ENCODE data around the gene LRRTM3.

The LRRTM3 gene

DNA sequence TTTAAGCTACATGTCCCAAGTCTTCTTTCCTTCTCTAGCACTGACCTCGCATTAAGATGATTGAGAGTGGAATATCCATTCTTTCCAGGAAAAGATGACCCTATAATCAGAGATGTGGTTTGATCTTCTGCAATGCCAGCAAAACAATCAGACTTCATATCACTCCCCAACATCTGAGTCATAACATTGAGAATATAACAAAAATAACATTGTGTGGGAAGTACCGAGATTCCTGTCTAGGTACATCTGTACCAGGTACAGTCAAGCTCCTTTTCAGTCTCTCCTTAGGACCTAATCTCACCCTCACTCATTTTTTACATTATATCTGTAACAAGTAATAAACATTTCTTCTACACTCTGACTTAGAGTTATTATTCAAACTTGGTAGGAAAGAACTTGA, 201.6 kb downstream of the LRRTM3 start:
- DNase-seq (no peak), ATAC-seq (ENCODE audit: insufficient read depth, low read depth) (no peak)
- H2AFZ ChIP-seq (ENCODE audit: low read depth, low read length): no peak overlapping the region
- H3K4me1 ChIP-seq (ENCODE audit: insufficient read depth, low read length): no peaks in the 10 kb centered on the region
- H4K20me1 ChIP-seq (ENCODE audit: insufficient read depth, low read length): no peaks in the 10 kb centered on the region
- no peak overlapping the region for H3K9ac ChIP-seq (ENCODE audit: low read depth, low read length)
- H3K4me3 ChIP-seq (ENCODE audit: low read depth in 1 of 2, low read length in 2 of 2): no peak overlapping the region
- H3K36me3 ChIP-seq (ENCODE audit: insufficient read depth, low read length): no peaks in the 10 kb centered on the region
- no peak overlapping the region for H3K4me2 ChIP-seq (ENCODE audit: insufficient read depth, low read length)
- TF ChIP-seq, protein P1, sequence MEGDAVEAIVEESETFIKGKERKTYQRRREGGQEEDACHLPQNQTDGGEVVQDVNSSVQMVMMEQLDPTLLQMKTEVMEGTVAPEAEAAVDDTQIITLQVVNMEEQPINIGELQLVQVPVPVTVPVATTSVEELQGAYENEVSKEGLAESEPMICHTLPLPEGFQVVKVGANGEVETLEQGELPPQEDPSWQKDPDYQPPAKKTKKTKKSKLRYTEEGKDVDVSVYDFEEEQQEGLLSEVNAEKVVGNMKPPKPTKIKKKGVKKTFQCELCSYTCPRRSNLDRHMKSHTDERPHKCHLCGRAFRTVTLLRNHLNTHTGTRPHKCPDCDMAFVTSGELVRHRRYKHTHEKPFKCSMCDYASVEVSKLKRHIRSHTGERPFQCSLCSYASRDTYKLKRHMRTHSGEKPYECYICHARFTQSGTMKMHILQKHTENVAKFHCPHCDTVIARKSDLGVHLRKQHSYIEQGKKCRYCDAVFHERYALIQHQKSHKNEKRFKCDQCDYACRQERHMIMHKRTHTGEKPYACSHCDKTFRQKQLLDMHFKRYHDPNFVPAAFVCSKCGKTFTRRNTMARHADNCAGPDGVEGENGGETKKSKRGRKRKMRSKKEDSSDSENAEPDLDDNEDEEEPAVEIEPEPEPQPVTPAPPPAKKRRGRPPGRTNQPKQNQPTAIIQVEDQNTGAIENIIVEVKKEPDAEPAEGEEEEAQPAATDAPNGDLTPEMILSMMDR (IDR thresholded peaks at IDR 0.05; ENCODE audit: borderline replicate concordance, extremely low read depth, low read length, poor library complexity, severe bottlenecking): no peak
- no peak for TF ChIP-seq EZH2 (IDR thresholded peaks at IDR 0.05; ENCODE audit: borderline replicate concordance, low read depth, low read length, severe bottlenecking)
- H3K79me2 ChIP-seq (ENCODE audit: insufficient read depth, low read length): no peaks in the 10 kb centered on the region
- no peak overlapping the region for H3K27ac ChIP-seq (ENCODE audit: low read length)
- no peaks in the 10 kb centered on the region for H3K9me3 ChIP-seq (ENCODE audit: insufficient read depth, low read length, severe bottlenecking)
- H3K27me3 ChIP-seq (ENCODE audit: insufficient read depth, low read length, poor library complexity): no peaks in the 10 kb centered on the region

DNA sequence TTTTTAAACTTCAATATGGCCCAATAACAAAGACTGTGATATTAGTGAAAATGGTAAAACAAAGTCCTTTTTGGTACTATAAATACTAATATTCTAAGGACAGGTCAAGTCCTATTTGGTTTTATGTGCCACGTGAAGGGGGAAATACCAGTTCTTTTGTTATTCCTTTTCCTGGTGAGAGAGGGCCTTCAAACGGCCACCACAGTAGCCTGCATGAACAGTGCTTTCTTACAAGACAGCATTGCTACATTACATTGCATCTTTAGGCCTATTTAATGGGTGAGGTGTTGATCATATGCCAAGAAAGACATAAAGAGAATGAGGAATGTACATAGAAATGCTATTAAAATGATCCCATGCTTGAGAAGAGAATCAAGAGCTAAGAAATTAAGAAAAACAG, 214.8 kb downstream of the LRRTM3 start:
- DNase-seq: no peak
- Histone ChIP-seq H3K9ac (ENCODE audit: low read depth, low read length) (no peak overlapping the region), H3K79me2 (ENCODE audit: insufficient read depth, low read length) (no peaks in the 10 kb centered on the region), H3K9me3 (ENCODE audit: insufficient read depth, low read length, severe bottlenecking) (no peaks in the 10 kb centered on the region), H3K27me3 (ENCODE audit: insufficient read depth, low read length, poor library complexity) (no peaks in the 10 kb centered on the region), H3K27ac (ENCODE audit: low read length) (no peak overlapping the region), H2AFZ (ENCODE audit: low read depth, low read length) (no peak overlapping the region), H4K20me1 (ENCODE audit: insufficient read depth, low read length) (no peaks in the 10 kb centered on the region), H3K4me3 (ENCODE audit: low read depth in 1 of 2, low read length in 2 of 2) (no peak overlapping the region), H3K4me1 (ENCODE audit: insufficient read depth, low read length) (no peaks in the 10 kb centered on the region), H3K4me2 (ENCODE audit: insufficient read depth, low read length) (no peak overlapping the region), H3K36me3 (ENCODE audit: insufficient read depth, low read length) (no peaks in the 10 kb centered on the region)
- TF ChIP-seq EZH2 (IDR thresholded peaks at IDR 0.05; ENCODE audit: borderline replicate concordance, low read depth, low read length, severe bottlenecking): no peak
- TF ChIP-seq, protein P1 (IDR thresholded peaks at IDR 0.05; ENCODE audit: borderline replicate concordance, extremely low read depth, low read length, poor library complexity, severe bottlenecking): no peak
- ATAC-seq (ENCODE audit: insufficient read depth, low read depth): no peak

DNA sequence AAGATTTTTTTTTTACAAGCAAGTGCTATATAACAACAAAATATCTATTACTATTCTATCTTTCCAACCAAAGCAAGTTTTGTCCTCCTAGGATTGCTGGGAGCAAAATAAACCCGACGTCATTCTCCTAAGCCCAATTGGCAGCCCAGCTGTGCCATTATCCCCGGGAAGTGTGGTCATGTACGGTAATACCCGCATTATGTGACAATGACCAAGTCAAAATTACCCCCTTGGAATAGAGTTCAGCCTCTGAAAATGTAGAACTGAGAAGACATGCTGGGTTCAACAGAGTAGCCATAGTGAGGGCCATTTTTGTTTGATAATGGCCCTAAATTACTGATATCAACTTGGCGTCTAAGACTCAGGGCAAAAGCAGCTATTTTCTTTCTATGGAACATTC, 215.5 kb downstream of the LRRTM3 start:
- no peak for DNase-seq
- TF ChIP-seq EZH2 (IDR thresholded peaks at IDR 0.05; ENCODE audit: borderline replicate concordance, low read depth, low read length, severe bottlenecking): no peak
- TF ChIP-seq, protein P1 (IDR thresholded peaks at IDR 0.05; ENCODE audit: borderline replicate concordance, extremely low read depth, low read length, poor library complexity, severe bottlenecking): no peak
- H3K27ac ChIP-seq (ENCODE audit: low read length): no peak overlapping the region
- no peaks in the 10 kb centered on the region for H3K79me2 ChIP-seq (ENCODE audit: insufficient read depth, low read length)
- no peaks in the 10 kb centered on the region for H3K27me3 ChIP-seq (ENCODE audit: insufficient read depth, low read length, poor library complexity)
- H3K4me2 ChIP-seq (ENCODE audit: insufficient read depth, low read length): no peak overlapping the region
- no peaks in the 10 kb centered on the region for H3K4me1 ChIP-seq (ENCODE audit: insufficient read depth, low read length)
- no peak overlapping the region for H3K9ac ChIP-seq (ENCODE audit: low read depth, low read length)
- H4K20me1 ChIP-seq (ENCODE audit: insufficient read depth, low read length): no peaks in the 10 kb centered on the region
- no peak overlapping the region for H2AFZ ChIP-seq (ENCODE audit: low read depth, low read length)
- ATAC-seq (ENCODE audit: insufficient read depth, low read depth): no peak
- H3K36me3 ChIP-seq (ENCODE audit: insufficient read depth, low read length): no peaks in the 10 kb centered on the region
- no peak overlapping the region for H3K4me3 ChIP-seq (ENCODE audit: low read depth in 1 of 2, low read length in 2 of 2)
- H3K9me3 ChIP-seq (ENCODE audit: insufficient read depth, low read length, severe bottlenecking): no peaks in the 10 kb centered on the region

DNA sequence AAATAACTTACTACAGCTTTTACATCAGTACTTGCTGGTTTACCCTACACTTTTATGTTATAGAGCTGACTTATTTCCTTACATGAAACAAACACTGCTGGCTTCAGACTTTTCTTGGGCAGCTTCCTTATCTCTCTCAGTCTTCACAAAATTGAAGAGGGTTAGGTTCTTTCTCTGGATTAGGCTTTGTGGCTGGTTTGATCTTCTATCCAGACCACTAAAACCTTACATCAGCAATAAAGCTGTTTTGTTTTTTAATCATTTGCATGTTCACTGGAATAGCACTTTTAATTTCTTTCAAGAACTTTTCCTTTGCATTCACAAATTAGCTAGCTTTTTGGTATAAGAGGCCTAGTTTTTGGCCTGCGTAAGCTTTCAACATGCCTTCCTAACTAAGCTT, 218.7 kb downstream of the LRRTM3 start:
- Histone ChIP-seq H3K27ac (ENCODE audit: low read length) (no peak overlapping the region), H3K9ac (ENCODE audit: low read depth, low read length) (no peak overlapping the region), H3K79me2 (ENCODE audit: insufficient read depth, low read length) (no peaks in the 10 kb centered on the region), H2AFZ (ENCODE audit: low read depth, low read length) (no peak overlapping the region), H3K36me3 (ENCODE audit: insufficient read depth, low read length) (no peaks in the 10 kb centered on the region), H3K4me3 (ENCODE audit: low read depth in 1 of 2, low read length in 2 of 2) (no peak overlapping the region), H3K4me2 (ENCODE audit: insufficient read depth, low read length) (no peak overlapping the region), H3K9me3 (ENCODE audit: insufficient read depth, low read length, severe bottlenecking) (no peaks in the 10 kb centered on the region), H4K20me1 (ENCODE audit: insufficient read depth, low read length) (no peaks in the 10 kb centered on the region), H3K4me1 (ENCODE audit: insufficient read depth, low read length) (no peaks in the 10 kb centered on the region), H3K27me3 (ENCODE audit: insufficient read depth, low read length, poor library complexity) (no peaks in the 10 kb centered on the region)
- DNase-seq (no peak), ATAC-seq (ENCODE audit: insufficient read depth, low read depth) (no peak)
- TF ChIP-seq, protein P1 (IDR thresholded peaks at IDR 0.05; ENCODE audit: borderline replicate concordance, extremely low read depth, low read length, poor library complexity, severe bottlenecking): no peak
- no peak for TF ChIP-seq EZH2 (IDR thresholded peaks at IDR 0.05; ENCODE audit: borderline replicate concordance, low read depth, low read length, severe bottlenecking)

Measured in DND-41 (cell line).